Stimulated activated CD8-positive, alpha-beta memory T cell treated with anti-CD3 and anti-CD28 coated beads, Interleukin-12 subunit alpha, Interleukin-12 subunit beta, amount 100 ng/mL, for 24 hours (primary cell): ENCODE data around the gene GRM4.

Experiments used
- DNase-seq: peaks from one replicate; pipeline ENCODE4 v3.0.0-alpha.2; 2020; ENCODE audit errors: extremely low read depth

GRM4 gene

DNA sequence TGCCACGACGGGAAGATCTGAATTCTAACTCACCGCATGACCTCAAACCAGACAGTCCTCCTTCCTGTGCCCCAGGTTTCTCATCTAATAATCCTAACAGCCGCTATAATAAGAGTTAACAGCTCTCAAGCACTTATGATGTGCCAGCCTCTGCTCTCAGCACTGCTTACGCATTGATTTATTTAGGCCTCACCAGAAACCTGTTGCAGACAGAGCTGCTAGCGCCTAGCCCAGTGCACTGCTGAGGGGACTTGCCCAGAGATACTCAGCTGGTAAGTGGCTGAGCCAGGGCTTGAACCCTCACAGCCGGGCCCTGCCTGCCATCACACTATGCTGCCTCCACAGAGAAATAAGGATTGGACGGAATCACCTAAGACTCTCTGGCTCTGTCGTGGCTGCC, 37.7 kb downstream of the GRM4 start:
- no peak for DNase-seq

DNA sequence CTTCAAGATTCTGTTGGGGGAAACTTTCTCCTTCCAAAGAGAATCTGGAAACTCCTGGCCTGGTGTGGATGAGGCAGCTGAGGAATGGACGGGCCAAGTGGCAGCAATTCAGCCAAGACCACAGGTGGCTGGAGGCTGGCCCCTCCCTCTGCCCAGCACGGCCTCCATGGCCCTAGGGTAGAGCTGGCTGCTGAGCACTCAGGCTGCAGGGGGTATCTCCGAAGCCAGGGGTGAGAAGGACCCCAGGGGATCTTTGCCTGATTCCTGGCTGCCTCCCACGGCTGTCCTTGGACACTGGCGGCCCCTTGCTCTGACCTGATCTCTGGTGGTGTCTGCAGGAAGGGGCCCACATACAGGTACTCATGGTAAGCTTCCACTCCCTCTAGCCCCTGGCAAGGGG, 39.0 kb downstream of the GRM4 start:
- no peak for DNase-seq

DNA sequence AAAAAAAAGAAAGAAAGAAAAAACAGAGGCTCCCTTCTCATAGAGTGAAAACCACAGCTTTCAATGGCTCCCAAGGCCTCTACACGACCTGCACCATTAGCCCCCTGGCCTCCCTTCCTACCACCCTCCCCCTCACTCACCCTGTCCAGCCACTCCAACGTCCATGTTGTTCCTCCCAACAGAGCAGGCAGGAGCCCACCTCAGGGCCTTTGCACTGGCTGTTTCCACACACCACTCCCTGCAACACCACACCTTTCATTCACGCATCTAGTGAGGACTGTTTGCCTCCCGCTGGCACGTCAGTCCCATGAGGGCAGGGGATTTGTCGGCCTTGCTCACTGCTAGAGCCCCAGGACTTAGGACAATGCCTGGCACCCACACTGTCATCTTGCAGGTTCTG, 39.5 kb downstream of the GRM4 start:
- no peak for DNase-seq

DNA sequence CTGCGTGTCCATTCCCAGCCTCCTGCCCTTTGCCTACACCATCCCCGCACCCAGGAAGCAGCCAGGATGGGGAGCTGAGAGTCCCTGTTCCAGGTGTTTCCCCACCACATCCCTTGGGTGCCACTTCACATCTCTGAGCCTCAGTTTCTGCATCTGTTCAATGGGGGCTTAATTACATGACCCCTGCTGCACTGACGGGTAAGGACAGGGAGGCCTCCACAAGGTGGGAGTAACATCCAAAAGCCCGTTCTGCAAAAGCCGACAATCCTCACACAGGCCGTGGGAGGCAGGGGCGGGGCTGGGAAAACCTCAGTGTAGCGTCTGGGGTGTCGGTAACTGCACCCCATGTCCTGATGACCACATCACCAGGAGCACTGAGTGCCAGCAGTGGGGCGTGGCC, 41.3 kb downstream of the GRM4 start:
- DNase-seq: no peak

DNA sequence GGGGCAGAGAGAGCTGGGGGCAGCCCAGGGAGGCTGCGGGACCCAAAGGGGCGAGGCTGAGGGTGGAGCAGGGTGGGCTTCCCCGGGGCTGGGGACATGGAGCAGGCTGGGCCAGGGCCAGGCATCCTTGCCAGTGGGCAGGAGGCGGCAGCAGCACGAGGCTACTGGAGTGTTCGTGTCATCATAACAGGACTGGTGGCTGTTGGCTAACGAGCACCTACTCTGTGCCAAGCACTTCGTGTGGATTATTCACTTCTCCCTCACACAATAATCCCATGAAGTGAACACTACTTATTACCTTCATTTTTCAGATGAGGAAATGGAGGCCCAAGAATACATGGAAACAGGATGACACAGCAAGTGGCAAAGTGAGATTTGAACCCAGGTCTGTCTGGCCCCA, 41.7 kb downstream of the GRM4 start:
- no peak for DNase-seq

DNA sequence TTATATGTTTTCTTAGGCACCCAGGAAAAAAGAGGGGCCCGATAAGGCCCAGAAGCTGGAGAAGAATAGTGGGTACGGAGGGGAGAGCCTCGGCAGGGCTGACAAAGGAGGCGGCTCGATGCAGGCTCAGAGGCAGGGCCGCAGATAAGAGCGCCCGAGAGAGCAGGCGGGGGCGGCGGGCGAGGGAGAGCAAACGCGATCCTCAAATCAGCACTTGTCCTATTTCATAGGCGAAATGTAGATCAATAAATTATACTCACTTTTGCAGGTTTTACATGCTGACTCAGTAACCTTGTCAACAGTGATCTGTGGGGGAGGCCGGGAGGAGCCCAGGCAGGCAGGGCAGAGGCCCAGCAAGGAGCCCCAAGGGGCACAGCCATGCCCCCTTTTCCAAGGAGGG, 42.6 kb downstream of the GRM4 start:
- DNase-seq: no peak

DNA sequence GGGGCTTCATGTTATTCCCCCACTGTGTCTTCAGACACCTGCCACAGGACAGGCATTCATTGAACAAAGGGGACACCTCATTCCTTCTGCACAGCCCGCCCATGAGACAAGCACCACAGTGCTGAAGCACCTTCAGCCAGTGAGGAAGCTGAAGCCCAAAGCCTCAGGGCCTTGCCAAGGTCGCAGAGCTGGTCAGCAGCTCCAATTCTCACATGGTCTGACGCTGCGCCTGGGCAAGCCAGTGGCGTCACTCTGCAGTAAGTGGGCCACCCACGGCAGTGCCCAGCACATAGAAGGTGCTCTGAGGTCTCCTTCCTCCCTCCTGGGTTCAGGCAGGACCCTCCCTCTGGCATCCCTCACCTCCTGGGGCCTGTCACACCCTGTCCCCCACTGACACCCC, 43.2 kb downstream of the GRM4 start:
- no peak for DNase-seq

DNA sequence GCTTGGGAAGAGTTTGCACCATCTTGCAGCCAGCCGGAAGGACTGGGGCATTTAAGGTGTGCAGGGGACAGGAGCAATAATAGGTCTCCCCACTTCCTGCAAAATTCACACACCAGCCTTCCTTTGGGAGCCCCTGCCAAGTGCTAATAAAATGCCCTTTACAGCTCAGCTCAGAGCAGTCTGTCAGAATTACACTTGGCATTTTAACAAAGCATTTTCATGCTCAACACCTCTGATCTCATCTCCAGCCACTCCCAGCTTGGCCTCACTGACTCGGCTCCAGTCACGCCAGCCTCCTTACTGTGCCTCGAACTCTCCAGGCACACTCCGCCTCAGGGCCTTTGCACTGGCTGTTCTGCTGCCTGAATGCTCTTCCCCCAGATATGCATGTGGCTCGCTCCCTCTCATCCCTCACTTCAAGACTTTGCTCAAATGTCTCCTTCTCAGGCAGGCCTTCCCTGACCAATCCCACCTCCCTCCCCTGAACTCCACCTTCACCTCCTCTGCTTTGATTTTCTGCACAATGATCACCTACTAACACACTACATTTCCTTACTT, 43.7 kb downstream of the GRM4 start:
- DNase-seq: no peak

DNA sequence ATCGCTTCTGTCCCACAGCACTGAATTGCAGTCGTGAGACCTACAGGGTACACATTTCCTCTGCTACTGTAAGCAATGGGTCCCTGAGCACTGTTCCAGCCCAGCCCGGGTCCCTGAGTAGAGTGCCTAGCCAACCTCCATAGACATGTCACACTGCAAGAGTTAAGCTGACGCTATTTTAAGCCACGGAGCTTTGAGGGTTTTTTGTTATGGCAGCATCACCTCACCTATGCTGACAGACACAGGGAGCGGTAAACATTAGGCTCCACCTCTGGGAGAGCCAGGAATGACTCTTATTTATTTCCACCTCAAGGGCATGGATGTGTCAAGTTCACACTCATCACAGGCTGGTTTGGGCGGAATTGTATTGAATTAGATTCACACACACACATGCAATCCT, 45.1 kb downstream of the GRM4 start:
- DNase-seq: no peak

DNA sequence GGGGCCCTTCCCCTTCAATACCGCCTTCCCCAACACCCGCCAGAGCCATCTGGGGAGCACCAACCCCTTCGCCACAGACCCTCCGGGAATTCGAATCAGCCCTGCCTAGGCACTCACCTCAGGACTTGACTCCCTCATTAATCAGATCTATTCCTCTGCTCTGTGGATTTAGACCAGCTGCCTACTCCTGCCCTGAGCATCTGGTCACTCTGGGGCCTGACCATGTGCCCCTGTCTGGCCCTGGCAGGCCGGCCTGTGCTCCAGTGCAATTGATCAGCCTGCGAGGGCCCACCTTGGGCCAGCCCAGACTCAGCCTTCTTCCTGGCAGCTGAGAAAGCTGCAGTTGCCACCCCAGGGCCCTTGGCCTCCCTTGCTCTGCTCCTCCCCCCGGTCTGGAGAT, 46.0 kb downstream of the GRM4 start:
- no peak for DNase-seq

DNA sequence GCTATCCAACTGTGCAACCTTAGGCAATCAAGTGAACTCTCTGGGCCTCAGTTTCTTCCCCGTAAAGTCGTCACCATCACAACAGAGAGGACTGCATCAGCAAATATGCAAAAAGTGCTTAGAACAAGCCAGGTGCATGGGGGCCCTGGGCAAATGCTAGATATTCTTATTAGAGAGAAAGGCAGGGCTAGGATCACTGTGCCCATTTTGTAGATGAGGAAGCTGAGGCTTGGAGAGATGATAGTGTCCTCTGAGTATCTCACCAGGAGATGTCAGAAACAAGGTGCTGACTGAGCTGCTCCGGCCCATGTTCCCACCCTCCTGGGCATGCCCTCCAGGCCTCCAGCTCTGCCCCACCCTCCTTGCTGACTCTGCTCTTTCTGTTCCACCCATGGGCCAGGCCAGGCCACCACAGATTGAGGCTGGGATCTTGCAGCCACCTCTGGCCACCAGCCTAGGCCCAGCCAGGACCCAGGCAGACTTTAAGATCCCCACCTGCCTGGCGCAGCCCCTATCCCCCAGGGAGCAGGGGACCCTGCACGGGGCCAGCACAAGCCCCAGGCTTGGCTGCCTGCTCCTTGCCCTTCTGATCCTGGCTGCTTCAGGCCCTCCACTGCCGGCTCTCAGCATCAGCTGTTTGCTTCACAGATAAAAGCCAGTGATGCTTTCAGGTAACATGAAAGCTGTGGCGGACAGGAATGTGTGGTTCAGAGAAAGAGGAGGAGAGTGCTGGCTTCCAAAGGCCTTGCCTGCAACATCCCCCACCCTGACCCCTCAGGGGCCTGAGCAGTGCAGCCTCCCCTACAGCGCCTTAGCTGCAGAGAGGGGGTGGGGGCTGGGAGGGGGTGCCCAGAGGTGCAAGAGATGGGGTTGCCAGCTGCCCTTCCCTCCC, 47.6 kb downstream of the GRM4 start:
- no peak for DNase-seq

DNA sequence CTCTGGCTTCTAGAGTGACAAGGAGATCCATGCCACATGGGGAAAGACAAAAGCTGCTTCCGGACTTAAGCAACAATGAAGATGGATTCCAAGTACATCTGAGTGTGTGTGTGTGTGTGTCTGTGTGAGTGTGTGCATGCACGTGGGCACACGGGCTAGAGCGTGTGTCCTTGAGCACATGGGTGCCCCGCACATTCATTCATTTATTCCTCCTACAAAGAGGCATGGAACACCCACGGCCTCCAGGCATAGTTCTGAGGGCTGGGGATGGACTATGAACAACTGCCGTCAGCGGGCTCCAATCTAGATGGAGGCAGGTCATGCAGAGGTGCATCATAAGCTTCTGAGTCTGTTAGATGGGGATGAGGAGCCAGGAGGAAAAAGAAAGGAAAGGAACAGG, 49.1 kb downstream of the GRM4 start:
- DNase-seq: no peak

DNA sequence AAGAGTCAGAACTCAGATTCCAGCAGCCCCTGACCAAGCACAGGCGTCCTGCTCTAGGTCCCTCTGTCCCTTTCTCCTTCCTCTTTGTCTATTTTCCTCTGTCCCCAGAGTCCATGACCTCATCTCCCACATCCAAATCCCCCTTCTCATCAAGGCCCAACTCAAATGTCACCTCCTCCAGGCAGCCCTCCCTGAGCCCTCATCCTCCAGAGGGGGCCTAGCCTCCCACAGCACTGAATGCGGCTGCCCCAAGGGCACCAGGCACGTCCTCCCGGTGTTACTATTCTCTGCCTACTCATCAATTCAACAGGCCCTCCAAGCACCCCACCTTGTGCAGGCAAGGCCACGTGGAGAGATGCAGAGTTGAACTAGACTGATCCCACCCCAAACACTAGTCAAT, 49.7 kb downstream of the GRM4 start:
- no peak for DNase-seq

DNA sequence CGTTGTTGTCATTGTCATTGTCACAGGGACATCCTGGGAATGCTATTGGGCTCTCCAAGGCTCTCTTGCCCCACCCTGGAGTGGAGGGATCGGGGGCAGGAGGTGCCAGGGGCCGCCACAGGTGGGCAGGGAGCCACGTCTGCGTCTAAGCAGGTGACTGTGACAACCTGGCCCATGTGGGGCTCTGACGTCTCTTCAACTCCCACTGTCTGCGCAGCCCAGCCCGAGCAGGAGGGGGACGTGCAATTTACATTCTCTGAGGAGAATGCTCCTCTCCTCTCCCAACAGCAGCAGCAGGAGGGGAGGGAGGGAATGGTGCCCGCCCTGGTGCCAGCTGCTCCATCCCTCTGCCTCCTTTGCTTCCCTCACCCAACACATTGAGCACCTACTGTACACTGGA, 50.1 kb downstream of the GRM4 start:
- DNase-seq: no peak

DNA sequence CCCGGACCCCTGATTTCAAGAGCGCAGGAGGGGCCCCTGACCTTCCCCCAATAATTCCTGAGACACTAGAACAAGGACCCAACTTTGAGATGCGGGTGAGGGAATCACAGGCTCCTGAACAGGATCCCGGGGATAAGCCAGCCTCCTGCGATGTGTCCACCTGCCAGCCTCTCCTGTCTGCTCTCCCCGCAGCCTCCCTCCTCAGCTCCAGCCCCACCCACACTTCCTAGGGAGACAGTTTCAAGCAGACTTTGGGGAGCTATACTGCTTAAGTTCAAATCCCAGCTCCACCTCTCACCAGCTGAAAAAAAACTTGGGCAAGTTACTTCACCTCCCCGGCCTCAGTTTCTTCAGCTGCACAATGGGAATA, 50.8 kb downstream of the GRM4 start:
- DNase-seq: no peak

DNA sequence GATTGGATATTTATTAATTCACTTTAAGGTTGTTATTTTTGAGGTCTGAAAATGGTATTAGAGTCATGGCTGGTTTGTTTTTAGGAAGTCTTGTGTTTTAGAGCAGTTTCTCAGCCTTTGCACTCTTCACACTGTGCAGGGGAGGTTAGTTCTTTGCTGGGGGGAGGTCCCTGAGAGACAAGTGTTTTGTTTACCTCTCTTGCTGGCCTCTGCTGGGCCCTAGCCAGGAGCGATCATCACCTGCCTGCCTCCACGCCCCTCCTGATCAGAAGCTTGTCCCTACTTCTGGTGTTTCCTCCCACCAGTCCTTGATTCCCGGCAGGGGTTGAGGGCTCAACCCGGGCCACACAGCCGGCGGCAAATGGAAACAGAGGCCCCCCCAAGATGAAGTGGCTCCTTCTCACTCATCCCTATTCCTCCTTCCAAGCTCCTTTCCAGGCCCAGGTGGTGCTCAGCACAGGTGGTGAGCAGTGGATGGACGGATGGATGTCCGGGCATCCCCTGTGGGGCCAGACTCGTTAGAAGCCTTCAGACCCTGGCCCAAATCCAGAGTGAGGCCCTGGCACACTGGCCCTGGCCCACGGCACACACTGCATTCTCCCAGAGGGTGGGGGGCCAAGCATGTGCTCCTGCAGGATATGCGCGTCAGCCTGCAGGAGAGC, 51.3 kb downstream of the GRM4 start:
- DNase-seq: no peak

DNA sequence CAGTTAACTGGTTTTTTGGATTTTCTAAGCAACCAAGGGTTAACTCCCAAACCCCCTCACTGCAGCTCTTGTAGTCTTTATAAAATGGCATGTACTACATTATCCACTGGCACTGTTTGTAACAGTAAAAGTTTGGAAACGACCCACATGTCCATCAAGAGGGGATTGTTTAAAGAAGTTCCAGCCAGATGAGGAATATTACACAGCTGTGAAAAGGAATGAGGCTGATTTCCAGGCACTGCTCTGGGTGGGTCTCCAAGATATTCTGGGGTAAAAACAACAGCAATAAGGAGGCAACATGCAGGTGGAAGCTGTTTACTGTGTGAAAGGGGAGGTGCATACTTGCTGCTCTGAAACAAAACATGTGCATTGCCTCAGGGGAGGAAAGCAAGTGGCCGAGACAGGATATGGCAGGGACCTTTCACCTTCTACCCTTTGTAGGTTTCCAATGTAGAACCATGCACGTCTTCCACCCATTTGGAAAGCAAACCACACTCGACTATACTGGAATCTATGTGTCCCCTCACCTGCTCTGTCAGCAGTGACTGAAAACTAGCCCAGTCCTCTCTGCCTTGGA, 51.9 kb downstream of the GRM4 start:
- DNase-seq: no peak

DNA sequence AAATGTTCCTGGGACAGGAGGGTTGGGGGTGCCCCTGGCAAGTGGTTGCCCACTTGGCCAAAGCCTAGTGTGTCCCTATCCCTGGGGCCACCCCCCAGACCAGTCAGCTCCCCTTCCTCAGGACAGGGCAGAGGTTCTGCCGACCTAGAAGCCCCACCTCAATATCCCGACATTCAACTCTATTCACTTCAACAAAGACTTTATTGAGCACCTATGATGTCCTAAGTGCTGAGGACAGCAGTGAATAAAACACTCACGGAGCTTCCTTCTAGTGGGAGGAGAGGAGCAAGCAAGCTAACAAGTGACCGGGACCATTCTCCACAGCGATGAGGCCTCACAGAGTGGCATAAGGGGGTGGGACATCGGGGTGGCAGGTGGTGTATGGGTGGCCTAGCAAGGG, 52.7 kb downstream of the GRM4 start:
- DNase-seq: no peak

DNA sequence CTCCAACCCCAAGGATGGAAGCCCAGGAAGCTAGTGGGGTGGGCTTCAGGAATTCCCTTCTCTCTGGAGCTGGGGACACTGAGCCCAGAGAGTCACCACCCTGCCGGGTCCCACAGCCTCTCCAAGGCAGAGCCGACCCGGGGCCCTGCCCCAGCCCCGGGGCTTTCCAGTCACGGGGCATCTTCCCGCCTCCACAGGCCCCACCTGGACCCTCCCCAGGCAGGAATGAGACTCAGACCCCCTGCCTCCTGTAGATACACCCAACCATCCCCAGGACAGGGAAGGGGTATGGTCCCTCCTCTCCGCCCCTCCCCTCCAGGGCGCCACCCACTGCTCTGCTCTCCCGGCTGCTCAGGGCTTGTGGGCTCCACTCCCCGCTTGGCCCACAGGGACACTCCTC, 53.3 kb downstream of the GRM4 start:
- DNase-seq: no peak

DNA sequence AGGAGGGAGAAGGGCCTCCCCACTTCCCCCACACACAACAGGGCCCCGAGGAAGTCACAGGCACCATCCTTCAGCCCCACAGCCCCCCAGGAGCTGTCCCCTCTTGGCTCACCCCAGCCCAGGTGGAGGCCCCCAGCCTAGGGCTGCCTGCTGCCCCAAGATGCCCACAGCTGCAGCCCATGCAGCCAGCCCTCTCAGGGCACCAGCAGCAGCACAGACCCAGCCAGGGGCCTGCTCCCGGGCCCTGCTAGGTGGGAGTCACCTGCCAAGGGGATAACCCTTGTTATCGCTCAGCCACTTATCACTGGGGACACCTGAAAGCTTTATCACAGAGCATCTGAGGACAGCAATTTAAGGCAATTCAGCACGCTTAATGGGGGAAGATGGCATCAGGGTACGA, 55.0 kb downstream of the GRM4 start:
- DNase-seq: no peak

DNA sequence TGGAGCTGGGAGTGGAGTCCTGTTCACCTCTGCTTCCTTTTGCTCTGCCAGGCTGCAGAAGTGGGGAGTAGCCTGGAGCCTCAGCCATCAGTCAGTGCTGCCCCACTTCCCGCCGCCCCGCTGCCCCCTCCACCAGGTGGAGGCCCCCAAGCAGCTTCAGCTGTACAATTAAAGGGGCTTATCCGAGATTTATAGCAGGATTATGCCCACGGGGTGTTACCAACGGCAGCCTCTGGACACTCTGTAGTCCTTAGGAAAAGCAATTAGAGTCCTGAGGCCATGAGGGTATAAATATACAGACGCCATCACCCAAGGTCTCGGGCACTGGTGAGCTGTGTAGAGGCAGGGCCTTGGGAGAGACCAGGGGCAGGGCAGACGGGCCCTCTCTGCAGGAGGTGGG, 55.4 kb downstream of the GRM4 start:
- DNase-seq: no peak

DNA sequence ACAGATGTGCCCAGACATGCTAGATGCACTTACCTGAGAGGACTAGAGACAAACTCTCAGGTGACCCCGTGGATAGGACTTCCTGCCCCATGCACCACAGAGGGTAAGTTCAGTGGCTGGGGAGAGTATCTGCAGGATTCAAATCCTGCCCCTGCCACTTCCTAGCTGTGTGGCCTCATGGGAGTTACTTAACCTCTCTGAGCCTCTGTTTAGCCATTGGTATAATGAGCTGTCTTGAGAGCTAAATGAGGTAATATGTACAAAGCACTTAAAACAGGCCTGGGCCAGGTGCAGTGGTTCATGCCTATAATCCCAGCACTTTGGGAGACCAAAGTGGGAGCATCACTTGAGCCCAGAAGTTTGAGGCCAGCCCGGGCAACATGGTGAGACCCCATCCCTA, 59.3 kb downstream of the GRM4 start:
- no peak for DNase-seq
